ENCODE data around the gene NCOA4. TPM values are rescaled to one million over a fixed set of nuclear protein-coding genes. Genes with fewer than 3 reads are reported as not detected.
"Not testable (repeated sequence)": the region's sequence is repeated elsewhere in the genome, so short reads cannot be mapped to it uniquely, and the experiment has no call there.

Gene NCOA4
- total and polyA plus RNA-seq, 2 of the 8 experiments (the other 6 are each of a cell fraction or from before 2014, with no cell fraction given) = 28.9 to 65.2 TPM

DNA sequence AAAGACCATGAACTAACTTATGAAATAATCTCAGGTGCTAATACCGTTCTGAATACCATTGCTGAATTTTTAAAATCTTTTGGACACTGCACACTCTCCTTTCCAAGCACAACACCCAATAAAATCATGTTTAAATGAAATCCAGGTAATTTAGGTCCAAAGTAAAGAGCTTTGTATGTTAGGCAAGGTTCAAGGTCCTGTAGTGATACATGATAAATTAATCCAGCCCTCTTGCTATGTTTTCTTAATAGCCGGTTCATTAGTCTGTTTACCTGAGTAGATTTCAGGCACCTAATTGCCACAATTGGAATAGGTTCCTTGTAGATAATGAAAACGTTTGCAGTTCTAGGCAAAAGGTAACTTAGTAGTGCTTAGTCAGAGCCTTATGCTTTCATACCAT is 44.8 kb downstream of the NCOA4 start:
- peaks cover 0 to 25% (median 8%) of the 10 kb centered on the region in 4 experiments; a peak in 5 of 8 replicates for H3K36me3 ChIP-seq (ENCODE audit: control insufficient read depth in 2 of 4, insufficient read depth in 4 of 4, low read length in 3 of 4)
- H2BK12ac ChIP-seq (ENCODE audit: low read depth, low read length); CTCF ChIA-PET (ENCODE audit: partially characterized antibody); POLR2A ChIA-PET (ENCODE audit: partially characterized antibody); H3K23ac ChIP-seq (ENCODE audit: insufficient read length); H3K9ac ChIP-seq (replicated peaks in 1 of 4; ENCODE audit: extremely low read depth in 1 of 4, low read depth in 3 of 4, low read length in 3 of 4); H3K4me3 ChIP-seq (ENCODE audit: extremely low read depth in 1 of 4, insufficient read depth in 2 of 4, low read depth in 3 of 4, low read length in 4 of 4); H4K8ac ChIP-seq (ENCODE audit: extremely low read depth, insufficient read depth, low read length); H3K79me1 ChIP-seq (ENCODE audit: low read depth, low read length); H3K9me3 ChIP-seq (ENCODE audit: insufficient read depth in 2 of 2, low read depth in 1 of 2, low read length in 1 of 2); H3K79me2 ChIP-seq (ENCODE audit: control insufficient read depth in 1 of 2, insufficient read depth in 2 of 2, low read length in 2 of 2); H3K4me2 ChIP-seq (ENCODE audit: insufficient read depth in 1 of 2, low read depth in 2 of 2, low read length in 2 of 2); H3K27me3 ChIP-seq (replicated peaks in 1 of 4; ENCODE audit: control insufficient read depth in 3 of 4, extremely low read depth in 1 of 4, insufficient read depth in 3 of 4, low read length in 3 of 4); H3K27ac ChIP-seq (ENCODE audit: low read depth, low read length); DNase-seq (ENCODE audit: low read depth in 1 of 2, low spot score in 2 of 2); H2AK5ac ChIP-seq (ENCODE audit: low read depth, low read length); H4K5ac ChIP-seq (ENCODE audit: insufficient read length, low read depth, low read length); H3K56ac ChIP-seq (replicated peaks; ENCODE audit: insufficient read length, low read depth, low read length); H3K4me1 ChIP-seq (replicated peaks in 1 of 4; ENCODE audit: control insufficient read depth in 3 of 4, insufficient read depth in 4 of 4, low read length in 3 of 4); FAIRE-seq; H2AFZ ChIP-seq (ENCODE audit: low read length); H2BK15ac ChIP-seq (ENCODE audit: low read length); H2BK20ac ChIP-seq (ENCODE audit: low read length); H3K4ac ChIP-seq (replicated peaks; ENCODE audit: insufficient read length, low read depth, low read length); H3K18ac ChIP-seq (ENCODE audit: extremely low read depth, low read length); H2BK120ac ChIP-seq (replicated peaks; ENCODE audit: low read depth, low read length); H3K14ac ChIP-seq (ENCODE audit: insufficient read length); H4K20me1 ChIP-seq (replicated peaks in 1 of 2; ENCODE audit: control insufficient read depth in 1 of 2, insufficient read depth in 2 of 2, low read length in 2 of 2); H3K23me2 ChIP-seq (ENCODE audit: low read depth, low read length); H4K91ac ChIP-seq (replicated peaks; ENCODE audit: insufficient read length, low read length); H2BK5ac ChIP-seq (ENCODE audit: low read depth, low read length): not testable (repeated sequence)
- WGBS, 2 experiments (ENCODE audit: extremely low coverage in 1 of 2, insufficient coverage in 1 of 2, insufficient read length in 1 of 2, insufficient replicate concordance in 2 of 2, low coverage in 1 of 2, low lambda C conversion rate in 2 of 2, missing lambda C conversion rate in 1 of 2) = 85% methylated on average over 3 of the region's 3 CpGs; no CpG with 5 or more reads in 1 of the 2 experiments

DNA sequence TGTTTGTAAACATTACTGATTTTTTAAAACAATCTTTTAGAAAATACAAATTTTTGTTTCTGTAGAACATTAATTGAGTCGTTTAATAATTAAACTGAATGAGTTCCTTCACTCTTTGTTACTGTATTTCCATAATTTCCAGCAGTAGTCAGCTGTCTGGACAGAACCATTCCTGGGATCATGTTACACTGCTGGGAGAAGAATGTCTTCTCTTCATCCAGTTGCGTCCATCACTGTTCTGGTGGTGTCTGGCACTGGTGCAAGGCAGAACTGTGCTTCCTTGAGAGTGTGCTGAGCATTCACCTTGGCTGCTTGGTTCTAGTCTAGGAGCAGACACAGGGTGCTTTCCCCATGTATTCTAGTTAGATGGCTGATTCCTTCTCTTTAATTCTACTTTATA is 46.0 kb downstream of the NCOA4 start:
- CTCF ChIA-PET (ENCODE audit: partially characterized antibody); H4K5ac ChIP-seq (ENCODE audit: insufficient read length, low read depth, low read length); H2BK15ac ChIP-seq (ENCODE audit: low read length); H3K27ac ChIP-seq (ENCODE audit: low read depth, low read length); DNase-seq (ENCODE audit: low read depth in 1 of 2, low spot score in 2 of 2); H2AFZ ChIP-seq (ENCODE audit: low read length); H3K4me1 ChIP-seq (replicated peaks in 1 of 4; ENCODE audit: control insufficient read depth in 3 of 4, insufficient read depth in 4 of 4, low read length in 3 of 4); FAIRE-seq; H3K79me1 ChIP-seq (ENCODE audit: low read depth, low read length); H2AK5ac ChIP-seq (ENCODE audit: low read depth, low read length); H3K4ac ChIP-seq (replicated peaks; ENCODE audit: insufficient read length, low read depth, low read length); H3K14ac ChIP-seq (ENCODE audit: insufficient read length); H2BK5ac ChIP-seq (ENCODE audit: low read depth, low read length); H3K23ac ChIP-seq (ENCODE audit: insufficient read length); H3K9ac ChIP-seq (replicated peaks in 1 of 4; ENCODE audit: extremely low read depth in 1 of 4, low read depth in 3 of 4, low read length in 3 of 4); H2BK12ac ChIP-seq (ENCODE audit: low read depth, low read length); H3K56ac ChIP-seq (replicated peaks; ENCODE audit: insufficient read length, low read depth, low read length); H3K9me3 ChIP-seq (ENCODE audit: insufficient read depth in 2 of 2, low read depth in 1 of 2, low read length in 1 of 2); H3K18ac ChIP-seq (ENCODE audit: extremely low read depth, low read length); H3K4me2 ChIP-seq (ENCODE audit: insufficient read depth in 1 of 2, low read depth in 2 of 2, low read length in 2 of 2); H4K20me1 ChIP-seq (replicated peaks in 1 of 2; ENCODE audit: control insufficient read depth in 1 of 2, insufficient read depth in 2 of 2, low read length in 2 of 2); H3K79me2 ChIP-seq (ENCODE audit: control insufficient read depth in 1 of 2, insufficient read depth in 2 of 2, low read length in 2 of 2); POLR2A ChIA-PET (ENCODE audit: partially characterized antibody); H4K91ac ChIP-seq (replicated peaks; ENCODE audit: insufficient read length, low read length); H2BK20ac ChIP-seq (ENCODE audit: low read length); H3K27me3 ChIP-seq (replicated peaks in 1 of 4; ENCODE audit: control insufficient read depth in 3 of 4, extremely low read depth in 1 of 4, insufficient read depth in 3 of 4, low read length in 3 of 4); H3K4me3 ChIP-seq (ENCODE audit: extremely low read depth in 1 of 4, insufficient read depth in 2 of 4, low read depth in 3 of 4, low read length in 4 of 4); H3K23me2 ChIP-seq (ENCODE audit: low read depth, low read length); H2BK120ac ChIP-seq (replicated peaks; ENCODE audit: low read depth, low read length); H4K8ac ChIP-seq (ENCODE audit: extremely low read depth, insufficient read depth, low read length): not testable (repeated sequence)
- 94% methylated on average over 2 of the region's 2 CpGs; no CpG with 5 or more reads in 1 of the 2 experiments for WGBS, 2 experiments (ENCODE audit: extremely low coverage in 1 of 2, insufficient coverage in 1 of 2, insufficient read length in 1 of 2, insufficient replicate concordance in 2 of 2, low coverage in 1 of 2, low lambda C conversion rate in 2 of 2, missing lambda C conversion rate in 1 of 2)
- peaks cover 0 to 25% (median 8%) of the 10 kb centered on the region in 4 experiments; a peak in 5 of 8 replicates for H3K36me3 ChIP-seq (ENCODE audit: control insufficient read depth in 2 of 4, insufficient read depth in 4 of 4, low read length in 3 of 4)
